ENCODE data around the gene MITF. TPM values are rescaled to one million over a fixed set of nuclear protein-coding genes. Genes with fewer than 3 reads are reported as not detected.
A peak's percentile ranks its signal among the peaks of the same experiment; 100 is the strongest.

MITF gene
- total RNA-seq, 3 donors from 2014 or later: 3.2 to 56.1 (median 5.5) TPM

- Histone ChIP-seq H3K9me3 (no peaks in the 10 kb centered on the region), H3K4me3 (no peak overlapping the region), H3K36me3 (ENCODE audit: low read depth) (no peaks in the 10 kb centered on the region), H3K4me1 (ENCODE audit: low read depth) (no peaks in the 10 kb centered on the region)
- no peak for DNase-seq
- intact Hi-C loops (cut with DNase I, micrococcal nuclease): no loop called here
- no peak for TF ChIP-seq CTCF (IDR thresholded peaks at IDR 0.05)
- ATAC-seq: no peak
Measured at GRCh38 chr3:69861556-69861955, 122.3 kb downstream of the MITF start.

GRCh38 chr3:69864141-69864540, 124.9 kb downstream of the MITF start:
- Histone ChIP-seq H3K4me1 (ENCODE audit: low read depth) (no peaks in the 10 kb centered on the region), H3K4me3 (no peak overlapping the region), H3K36me3 (ENCODE audit: low read depth) (no peaks in the 10 kb centered on the region), H3K9me3 (no peaks in the 10 kb centered on the region)
- intact Hi-C loops (cut with DNase I, micrococcal nuclease): no loop called here
- no peak for ATAC-seq
- no peak for TF ChIP-seq CTCF (IDR thresholded peaks at IDR 0.05)
- DNase-seq: no peak

GRCh38 chr3:69864766-69865165, 125.5 kb downstream of the MITF start:
- DNase-seq: no peak
- Histone ChIP-seq H3K4me1 (ENCODE audit: low read depth) (no peaks in the 10 kb centered on the region), H3K4me3 (no peak overlapping the region), H3K36me3 (ENCODE audit: low read depth) (no peaks in the 10 kb centered on the region), H3K9me3 (no peaks in the 10 kb centered on the region)
- intact Hi-C loops (cut with DNase I, micrococcal nuclease): no loop called here
- no peak for ATAC-seq
- no peak for TF ChIP-seq CTCF (IDR thresholded peaks at IDR 0.05)

GRCh38 chr3:69865925-69866679, 126.8 kb downstream of the MITF start:
- Histone ChIP-seq H3K9me3 (no peaks in the 10 kb centered on the region), H3K4me1 (ENCODE audit: low read depth) (no peaks in the 10 kb centered on the region), H3K4me3 (no peak overlapping the region), H3K36me3 (ENCODE audit: low read depth) (no peaks in the 10 kb centered on the region)
- intact Hi-C loops (cut with DNase I, micrococcal nuclease): no loop called here
- TF ChIP-seq CTCF (IDR thresholded peaks at IDR 0.05): no peak
- DNase-seq (peak in 2 of 3 donors; percentile 11 to 25), ATAC-seq (peak; percentile 46)

GRCh38 chr3:69866988-69867720, 127.9 kb downstream of the MITF start:
- Histone ChIP-seq H3K36me3 (ENCODE audit: low read depth) (no peaks in the 10 kb centered on the region), H3K9me3 (no peaks in the 10 kb centered on the region), H3K4me3 (no peak overlapping the region), H3K4me1 (ENCODE audit: low read depth) (no peaks in the 10 kb centered on the region)
- ATAC-seq: no peak
- no peak for TF ChIP-seq CTCF (IDR thresholded peaks at IDR 0.05)
- intact Hi-C loops (cut with DNase I, micrococcal nuclease): no loop called here
- no peak for DNase-seq
